ENCODE results near the gene ERFE.

Gene ERFE

DNA sequence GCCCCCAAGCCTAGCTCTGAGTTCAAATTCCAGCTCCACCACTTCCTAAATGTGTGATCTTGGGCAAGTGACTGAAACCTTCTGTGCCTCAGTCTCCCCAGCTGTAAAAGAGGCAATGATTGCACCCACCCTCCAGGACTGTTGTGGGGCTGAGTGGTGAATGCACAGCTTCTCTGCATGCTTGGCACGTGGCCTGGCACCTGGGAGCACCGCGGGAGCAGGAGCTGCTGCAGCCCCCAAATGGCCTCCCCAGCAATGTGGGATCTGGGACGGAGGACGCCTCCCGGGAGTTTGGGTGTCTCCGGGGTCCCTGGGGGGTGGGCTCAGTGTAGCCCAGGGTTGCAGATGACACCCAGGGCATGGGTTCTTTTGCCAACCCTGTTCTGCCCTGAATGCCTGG, 18.7 kb upstream of the ERFE start:
- no peak for DNase-seq

DNA sequence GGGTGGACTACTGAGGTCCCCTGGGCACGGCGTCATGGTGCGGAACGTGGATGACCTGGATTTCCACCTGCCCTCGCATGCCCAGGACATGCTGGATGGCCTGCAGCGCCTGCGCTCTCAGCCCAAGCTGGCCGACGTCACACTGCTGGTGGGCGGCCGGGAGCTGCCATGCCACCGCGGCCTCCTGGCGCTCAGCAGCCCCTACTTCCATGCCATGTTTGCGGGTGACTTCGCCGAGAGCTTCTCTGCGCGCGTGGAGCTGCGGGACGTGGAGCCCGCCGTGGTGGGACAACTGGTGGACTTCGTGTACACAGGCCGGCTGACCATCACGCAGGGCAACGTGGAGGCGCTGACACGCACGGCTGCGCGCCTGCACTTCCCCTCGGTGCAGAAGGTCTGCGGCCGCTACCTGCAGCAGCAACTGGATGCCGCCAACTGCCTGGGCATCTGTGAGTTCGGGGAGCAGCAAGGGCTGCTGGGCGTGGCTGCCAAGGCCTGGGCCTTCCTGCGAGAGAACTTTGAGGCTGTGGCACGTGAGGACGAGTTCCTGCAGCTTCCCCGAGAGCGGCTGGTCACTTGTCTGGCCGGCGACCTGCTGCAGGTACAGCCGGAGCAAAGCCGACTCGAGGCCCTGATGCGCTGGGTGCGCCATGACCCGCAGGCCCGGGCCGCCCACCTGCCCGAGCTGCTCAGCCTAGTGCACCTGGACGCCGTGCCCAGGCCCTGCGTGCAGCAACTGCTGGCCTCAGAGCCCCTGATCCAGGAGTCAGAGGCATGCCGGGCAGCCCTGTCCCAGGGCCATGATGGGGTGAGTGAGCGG, 17.8 kb upstream of the ERFE start:
- DNase-seq: no peak

DNA sequence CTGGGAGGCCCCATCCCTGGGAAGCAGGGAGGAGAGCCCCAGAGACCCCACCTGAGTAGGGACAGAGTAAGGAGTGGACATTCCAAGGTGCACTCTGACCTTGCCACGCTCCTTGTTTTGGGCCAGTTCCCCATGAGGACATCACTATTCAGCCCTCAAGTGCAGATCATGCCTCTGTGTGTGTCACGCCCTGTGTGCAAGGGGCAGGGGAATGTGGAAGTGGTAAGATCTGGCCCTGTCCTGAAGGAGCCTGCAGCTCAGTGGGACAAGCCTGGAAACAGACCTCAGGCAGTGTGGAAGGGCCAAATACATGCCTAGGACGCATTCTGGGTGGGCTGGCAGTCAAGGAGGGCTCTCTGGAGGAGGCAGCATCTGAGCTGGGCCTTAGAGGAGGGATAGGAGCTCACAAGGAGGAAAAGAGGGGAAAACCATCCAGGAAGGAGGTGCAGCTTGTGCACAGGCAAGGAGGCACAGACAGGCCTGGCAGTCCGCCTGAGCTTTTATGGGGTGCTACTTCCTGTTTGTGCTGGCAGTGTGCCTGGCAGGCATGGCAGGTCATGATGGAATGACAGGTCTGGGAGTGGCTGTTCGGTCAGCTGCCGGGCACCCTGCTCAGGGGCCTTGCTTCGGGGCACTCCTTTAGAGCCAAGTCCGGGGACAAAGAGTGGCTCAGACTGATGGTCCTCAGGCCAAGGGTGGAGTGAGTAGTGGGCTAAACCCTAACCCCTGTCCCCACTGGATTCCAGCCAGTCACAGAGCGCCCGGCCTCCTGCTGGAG, 17.0 kb upstream of the ERFE start:
- no peak for DNase-seq

DNA sequence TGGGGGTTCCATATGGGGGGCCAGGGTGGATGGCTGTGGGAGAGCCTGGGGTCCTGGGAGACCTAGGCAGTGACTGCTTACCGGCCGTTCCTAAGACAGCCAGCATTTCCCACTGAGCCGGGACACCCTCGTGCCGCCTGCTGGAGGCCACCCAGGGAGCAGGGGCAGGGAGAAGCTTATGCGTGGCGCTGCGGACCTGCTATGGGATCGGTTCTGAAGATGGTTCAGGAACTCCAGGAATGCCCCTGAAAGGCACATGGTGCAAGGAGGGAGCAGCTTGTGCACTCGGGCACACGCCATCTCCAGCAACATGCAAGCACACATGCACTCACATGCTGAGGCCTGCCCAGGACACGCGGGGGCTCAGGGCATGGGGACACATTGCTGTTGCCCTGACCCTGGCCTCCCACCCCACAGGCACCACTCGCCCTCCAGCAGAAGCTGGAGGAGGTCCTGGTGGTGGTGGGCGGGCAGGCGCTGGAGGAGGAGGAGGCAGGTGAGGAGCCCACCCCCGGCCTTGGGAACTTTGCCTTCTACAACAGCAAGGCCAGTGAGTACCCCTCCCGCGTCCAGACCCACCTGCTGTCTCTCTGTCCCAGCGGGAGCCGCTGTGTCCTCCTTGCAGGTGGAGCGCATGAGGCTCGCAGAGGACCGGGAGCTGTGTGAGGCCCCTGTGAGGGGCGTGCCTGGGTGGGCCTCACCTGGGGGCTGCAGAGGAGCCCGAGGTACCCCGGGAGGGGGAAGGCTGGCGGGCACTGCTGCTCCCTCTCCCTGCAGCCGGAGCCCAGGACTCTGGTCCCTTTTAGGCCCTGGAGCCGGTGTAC, 16.2 kb upstream of the ERFE start:
- no peak for DNase-seq

DNA sequence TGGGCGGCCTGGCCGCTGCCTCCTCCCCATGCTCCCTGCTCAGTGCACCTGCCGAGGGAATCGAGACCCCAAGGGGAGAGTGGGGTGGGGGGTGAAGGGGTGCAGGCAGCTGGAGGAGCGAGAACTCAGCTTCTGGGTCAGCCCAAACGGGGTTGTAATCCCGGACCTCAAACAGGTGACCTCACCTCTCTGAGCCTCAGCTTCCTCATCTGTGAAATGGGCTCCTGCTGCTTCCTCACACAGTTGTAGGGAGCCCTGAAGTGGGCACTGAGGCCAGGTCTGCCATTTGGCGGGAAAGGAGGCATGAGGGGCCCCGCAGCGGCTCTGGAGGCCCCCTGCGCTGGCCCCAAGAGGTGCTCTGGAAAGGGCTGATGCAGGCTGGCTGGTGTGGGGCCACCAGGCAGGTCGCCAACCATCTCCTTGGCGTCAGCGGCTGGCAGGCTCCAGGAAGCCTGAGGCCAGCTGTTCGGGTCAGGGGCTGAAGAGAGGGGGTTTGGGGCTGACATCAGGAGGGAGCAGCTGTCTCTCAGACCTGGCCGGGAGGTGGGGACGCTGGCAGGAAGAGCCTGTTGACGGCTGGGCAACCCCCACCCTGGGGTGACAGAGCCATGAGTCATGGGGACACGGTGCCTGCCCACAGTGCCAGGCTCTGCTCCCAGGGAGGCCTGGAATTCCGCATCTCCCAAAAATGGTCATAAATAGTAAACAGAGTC, 15.4 kb upstream of the ERFE start:
- DNase-seq: no peak

DNA sequence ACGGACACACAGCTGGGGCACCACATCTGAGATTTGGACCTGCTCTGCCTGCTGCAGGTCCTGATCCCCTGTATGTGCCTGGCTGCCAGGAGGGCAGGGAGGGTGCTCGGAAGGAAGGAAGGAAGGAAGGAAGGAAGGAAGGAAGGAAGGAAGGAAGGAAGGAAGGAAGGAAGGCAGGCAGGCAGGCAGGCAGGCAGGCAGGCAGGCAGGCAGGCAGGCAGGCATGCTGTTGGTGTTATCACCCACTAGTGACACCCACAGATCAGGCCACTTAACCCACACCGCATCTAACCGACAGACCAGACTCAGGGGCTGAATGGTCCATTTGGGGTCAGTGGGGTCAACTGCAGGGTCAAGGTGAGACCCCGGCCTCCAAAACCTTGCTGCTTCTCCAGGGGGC, 14.5 kb upstream of the ERFE start:
- no peak for DNase-seq

DNA sequence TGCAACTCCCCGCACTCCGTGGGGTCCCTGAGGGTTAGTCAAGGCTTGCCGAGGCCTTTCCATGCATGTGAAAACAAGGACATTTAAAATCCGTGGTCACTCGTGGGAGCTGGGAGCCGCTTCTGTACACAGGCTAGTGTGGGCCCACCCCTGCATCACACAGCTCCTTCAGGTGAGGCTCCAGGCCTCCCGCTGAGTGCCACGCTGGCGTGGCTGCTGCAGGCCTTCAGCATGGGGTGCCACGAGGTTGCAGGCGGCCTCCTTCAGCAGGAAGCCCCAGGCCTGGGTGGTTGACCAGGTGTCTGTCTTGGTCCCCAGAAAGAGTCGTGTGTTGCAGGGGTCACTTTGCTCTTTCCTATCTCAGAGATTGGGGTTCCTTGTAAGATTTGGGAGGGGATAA, 13.7 kb upstream of the ERFE start:
- DNase-seq: no peak

DNA sequence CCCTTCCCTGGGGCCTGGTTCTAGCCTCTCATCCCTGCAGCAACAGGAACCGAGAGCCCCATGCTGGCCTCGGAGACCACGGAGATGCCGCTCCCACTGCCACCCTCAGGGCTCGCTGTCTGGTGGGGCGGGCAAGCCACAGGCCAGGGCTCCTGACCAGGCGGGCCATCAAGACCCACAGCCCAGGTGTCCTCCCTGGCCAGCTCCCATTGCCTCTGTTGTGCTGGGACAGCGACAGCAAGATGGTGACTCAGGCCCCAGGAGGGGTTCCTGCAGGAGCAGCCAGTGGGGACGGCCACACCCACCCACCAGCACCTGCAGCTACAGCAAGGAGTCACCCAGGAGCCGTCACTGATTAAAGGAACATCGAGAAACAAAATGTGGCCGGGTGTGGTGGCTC, 12.9 kb upstream of the ERFE start:
- DNase-seq: no peak

DNA sequence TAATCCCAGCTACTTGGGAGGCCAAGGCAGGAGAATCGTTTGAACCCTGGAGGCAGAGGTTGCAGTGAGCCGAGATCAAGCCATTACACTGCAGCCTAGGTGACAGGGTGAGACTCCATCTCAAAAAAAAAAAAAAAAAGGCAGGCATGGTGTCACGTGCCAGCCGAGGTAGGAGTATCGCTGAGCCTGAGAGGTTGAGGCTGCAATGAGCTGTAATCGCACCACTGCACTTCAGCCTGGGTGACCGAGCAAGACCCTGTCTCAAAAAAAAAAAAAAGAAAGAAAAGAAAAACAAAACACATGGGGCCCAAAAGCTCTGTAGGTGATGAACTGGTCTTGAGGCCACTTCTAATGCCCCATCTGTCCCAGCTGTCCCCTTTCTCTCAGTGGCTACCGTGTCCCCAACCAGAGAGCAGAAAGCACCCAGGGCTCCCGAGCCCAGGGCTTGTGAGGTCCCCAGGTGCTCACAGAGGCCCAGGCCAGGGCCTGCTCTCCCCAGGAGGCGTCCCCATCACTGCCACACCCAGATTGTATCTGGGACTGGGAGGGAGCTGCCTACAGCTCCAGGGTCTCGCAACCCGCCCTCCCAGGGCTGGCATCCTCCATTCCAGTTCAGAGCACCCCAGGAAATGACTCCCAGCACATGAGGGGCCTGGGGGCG, 11.8 kb upstream of the ERFE start:
- DNase-seq: no peak

DNA sequence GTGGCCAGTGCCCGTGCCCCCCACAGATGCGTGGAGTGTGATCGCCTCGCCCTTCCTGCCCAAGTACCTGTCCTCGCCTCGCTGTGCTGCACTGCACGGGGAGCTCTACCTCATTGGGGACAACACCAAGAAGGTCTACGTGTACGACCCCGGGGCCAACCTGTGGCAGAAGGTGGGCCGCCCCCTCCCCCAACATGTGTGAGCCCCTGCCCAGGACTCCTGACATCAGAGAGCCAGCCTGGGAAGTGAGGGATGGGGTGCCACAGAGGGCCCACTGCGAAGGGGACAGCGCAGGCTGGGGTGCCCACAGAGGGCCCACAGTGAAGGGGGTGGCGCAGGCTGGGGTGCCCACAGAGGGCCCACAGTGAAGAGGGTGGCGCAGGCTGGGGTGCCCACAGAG, 9.8 kb upstream of the ERFE start:
- DNase-seq: no peak

DNA sequence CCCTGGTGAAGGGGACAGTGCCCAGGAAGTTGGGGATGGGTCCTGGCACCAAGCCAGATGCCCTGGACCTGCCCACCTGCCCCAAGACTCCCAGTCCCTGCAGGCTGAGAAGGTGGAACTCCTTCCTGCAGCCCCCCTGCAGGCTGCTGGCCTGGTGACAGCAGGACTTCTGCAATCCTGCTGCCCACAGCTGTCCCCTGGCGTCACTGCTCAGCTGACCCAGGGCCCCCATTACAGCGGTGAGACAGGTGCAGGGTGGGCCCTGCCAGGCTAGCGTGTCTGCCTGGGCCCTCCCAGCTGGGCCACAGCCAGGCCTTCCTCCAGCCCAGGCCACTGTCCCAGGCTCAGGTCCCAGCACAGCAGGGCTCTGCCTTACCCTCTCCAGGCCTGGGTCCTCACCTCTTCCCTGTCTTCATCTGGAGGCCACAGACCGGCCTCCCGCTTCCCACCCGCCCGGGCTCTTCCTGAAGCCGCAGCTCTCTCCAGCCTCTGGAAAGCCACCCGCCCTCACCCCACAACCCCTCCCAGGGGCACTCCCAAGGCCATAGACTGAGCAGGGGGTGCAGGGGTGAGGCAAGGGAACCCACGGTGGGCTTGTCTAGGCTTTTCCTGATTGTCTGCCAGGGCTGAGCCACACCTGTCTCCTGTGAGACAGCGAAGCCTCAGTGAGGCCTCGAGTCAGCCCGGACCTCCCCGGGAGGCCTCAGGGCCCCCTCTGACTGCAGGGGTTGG, 8.8 kb upstream of the ERFE start:
- no peak for DNase-seq

DNA sequence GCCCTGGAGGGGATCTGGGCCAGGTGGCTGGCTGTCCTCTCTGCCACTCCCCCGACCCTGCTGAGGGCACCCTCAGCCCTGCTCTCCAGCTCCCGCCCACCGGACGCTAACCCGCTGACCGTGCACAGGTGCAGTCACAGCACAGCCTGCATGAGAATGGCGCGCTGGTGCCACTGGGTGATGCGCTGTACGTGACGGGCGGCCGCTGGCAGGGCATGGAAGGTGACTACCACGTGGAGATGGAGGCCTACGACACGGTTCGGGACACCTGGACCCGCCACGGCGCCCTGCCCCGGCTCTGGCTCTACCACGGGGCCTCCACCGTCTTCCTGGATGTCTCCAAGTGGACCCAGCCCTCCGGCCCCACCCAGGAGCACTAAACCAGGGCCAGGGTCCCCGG, 8.1 kb upstream of the ERFE start:
- no peak for DNase-seq

DNA sequence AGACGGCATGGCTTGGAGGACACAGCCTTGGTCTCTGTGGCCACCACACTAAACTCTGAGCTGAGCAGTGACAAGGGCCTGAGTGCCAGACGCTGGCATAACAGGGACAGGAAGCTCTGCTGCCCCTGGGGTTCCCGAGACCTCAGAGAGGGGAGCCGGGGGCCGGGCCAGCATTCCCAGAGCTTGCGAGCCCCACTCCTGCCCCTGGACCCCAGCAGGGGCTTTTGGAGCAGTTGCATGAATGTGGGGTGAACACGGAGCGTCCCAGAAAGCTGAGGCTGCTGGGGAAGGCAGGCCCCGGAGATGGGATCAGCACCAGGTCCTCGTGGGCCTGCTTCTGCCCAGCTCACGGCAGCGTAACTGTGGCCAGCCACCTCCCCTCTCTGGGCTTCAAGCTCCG, 7.6 kb upstream of the ERFE start:
- DNase-seq: no peak

DNA sequence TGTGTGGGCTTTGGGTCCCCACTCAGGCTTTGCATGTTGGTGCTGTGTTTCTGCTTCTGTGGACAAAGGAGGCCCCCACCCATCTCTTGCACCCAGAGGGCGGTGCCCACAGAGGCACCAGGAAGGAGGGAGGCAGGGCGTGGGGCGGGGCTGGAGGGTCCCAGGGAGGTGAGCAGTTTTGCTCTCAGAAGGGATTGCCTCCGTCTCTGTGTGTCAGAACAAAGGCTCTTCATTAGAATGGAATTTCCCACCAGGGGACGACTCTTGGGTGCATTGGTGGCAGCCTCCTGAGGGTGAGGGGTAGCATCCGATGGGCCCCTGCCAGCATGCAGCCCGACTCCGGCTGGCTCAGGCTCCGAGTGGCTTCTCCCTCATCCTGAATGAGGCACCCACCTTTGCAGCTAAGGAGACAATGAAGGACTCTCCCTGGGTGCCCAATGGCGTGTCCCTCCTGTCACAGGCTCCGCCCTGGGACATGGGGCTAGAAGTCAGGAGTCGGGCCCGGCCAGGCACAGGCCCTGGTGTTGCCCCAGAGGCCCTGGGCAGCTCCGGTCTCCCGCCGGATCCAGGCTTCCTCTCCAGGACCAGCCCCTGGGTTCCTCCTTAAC, 7.0 kb upstream of the ERFE start:
- DNase-seq: no peak

DNA sequence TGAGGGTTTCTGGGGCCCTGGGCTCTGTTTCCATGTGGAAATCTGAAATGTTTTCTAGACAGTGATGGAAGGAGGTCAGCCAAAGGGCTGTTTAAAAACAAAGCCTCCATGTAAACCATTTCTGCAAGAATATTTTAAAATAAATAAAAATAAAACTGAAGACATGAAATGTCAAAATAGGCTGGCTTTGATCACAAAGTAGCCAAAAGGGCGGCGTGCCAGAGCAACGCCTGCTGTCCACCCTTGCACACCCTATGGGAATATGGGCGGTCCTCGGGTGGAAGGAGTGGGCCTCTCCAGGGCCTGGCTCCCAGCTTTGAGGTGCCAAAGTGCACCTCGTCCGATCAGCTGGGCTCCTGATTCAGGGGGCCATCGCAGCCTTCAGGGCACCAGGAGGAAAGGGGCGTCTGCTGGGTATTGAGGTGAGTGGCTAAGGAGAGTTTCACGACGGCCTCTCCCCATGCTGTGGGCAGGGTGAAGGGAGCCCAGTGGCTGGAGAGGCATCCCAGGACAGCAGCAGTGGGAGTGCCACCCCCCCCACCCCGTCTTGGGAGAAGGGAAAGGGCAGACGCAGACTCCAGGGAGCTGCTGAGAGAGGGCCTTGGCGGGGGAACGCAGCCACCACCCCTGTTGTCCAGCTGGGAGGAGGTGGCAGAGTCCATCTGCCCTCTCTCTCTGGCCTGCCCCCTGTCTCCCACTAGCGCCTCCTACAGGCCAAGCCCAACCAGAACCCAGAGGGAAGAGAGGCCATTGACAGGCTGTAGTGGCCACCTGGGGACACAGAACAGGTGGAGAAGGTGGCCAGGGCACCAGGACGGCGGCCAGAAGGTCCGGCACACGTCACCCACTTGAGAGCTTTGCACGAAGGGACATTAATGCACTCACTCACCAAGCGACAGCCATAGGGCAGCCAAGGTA, 5.7 kb upstream of the ERFE start:
- DNase-seq: no peak

DNA sequence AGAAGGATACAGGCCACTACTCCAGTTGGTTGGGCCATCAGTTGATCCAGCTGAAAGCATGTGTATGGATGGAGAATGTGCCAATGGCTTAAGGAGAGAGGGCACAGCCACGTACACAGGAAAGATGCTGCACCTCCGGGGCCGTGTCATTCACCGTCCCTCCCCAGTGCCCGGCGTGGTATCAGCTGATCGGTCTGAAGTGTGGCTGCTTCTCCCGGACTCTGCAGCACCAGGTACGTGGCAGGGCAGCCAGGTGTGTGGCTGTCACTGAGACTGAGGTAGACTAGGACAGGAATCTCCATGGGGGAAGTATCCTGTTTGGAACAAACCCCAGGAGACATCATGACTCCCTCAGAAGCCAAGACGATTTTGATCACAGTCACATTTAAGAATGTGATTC, 4.2 kb upstream of the ERFE start:
- no peak for DNase-seq

DNA sequence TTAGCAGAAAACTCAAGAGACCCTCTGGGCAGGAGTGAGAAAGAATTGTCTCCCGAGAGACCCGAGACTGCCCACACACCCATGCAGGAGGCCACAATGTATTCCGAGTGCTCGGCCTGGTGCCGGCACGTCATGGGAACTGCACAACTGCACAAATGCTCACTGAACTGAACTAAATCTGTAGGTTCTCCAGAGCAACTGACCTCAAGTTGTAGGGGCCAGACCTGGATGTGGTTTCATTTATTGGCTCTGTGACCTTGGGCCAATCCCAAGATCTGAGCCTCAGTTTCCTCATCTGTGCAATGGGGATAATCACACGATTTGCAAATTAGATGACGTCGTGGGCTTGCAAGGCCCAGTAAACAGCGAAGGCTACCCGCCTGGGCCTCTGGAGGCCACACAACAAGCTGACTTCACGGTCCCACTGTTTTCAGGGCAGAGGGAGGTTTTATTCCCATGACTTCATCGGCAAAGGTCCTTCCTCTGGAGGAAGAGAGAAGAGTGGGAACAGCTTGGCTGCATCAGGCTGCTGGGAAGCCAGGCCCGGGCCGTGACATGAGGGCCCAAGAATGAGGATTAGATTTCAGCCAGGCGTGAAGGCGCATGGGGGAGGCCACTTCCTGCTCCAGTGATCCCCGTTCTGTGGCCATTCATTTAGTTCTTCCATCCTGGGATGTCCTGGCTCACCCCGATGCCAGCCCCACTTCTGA, 3.6 kb upstream of the ERFE start:
- DNase-seq: no peak

DNA sequence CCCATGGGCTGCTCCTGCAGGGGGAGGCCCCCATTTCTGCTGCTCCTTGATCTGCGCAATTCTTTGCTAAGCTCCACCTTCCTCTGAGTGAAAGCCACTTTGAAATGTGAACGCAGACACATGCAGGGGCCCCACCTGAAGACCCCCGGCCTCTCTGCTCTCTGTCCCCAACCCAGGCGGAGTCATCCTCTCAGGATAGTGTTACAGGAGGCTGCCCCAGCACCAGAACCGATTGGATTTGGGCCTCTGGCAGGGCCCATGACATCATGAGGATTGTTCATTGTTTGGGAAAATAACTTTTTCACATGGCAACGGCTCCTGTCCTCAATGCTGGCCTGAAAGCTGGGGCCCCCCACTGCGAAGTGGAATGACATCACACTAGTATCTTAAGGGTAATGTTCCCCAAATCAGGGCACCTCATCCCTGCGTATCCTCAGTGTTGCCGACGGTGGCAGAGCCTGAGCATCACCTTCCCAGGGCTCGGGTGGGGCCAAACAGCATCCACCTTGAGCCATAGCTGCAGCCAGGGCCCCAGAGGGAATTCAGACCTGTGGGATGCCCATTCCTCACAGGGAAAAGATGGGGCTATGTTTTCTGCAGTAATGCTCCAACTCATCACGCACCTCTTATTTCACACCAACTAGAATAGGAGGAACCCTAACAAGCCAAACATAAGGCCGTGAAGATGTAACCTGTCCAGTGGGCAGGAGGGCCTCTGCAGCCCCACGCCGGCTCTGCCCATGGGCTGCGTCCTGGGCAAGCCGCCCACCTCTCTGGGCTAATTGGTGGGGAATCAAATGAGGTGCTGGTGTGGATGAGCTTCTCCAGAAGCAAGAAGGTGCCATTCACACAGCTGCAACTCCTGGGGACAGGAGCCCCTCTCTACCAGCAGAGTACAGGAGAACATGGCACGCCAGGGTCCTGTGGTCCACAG, 2.7 kb upstream of the ERFE start:
- DNase-seq: no peak
